Measurements from ENCODE around the gene TMEM184C.
A peak's percentile ranks its signal among the peaks of the same experiment; 100 is the strongest.

The TMEM184C gene

DNA sequence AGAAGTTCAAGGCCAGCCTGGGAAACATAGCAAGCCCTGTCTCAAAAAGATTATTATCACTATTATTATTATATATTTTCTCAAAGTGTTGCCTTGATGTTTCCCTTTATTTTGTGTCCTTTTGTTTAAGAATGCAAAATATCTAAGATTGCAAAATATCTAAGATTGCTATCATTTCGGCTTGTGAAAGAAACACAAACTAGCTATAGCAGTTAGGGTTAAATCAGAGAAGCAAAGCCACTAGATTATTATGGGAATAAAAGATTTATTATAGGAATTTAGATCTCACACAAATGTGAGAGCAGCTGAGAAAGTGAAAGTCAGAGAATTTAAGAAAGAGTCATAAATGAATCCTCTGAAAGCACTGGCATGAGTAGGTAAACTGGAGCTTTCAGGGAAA, 18.0 kb upstream of the TMEM184C start:
- DNase-seq (ENCODE audit: low read depth, low spot score), result no peak

- DNase-seq (ENCODE audit: low read depth, low spot score), result peak; percentile 55
Observed at GRCh38 chr4:147599769-147600168, 17.4 kb upstream of the TMEM184C start.

GRCh38 chr4:147605499-147605898, 11.7 kb upstream of the TMEM184C start:
- no peak for DNase-seq (ENCODE audit: low read depth, low spot score)

DNA sequence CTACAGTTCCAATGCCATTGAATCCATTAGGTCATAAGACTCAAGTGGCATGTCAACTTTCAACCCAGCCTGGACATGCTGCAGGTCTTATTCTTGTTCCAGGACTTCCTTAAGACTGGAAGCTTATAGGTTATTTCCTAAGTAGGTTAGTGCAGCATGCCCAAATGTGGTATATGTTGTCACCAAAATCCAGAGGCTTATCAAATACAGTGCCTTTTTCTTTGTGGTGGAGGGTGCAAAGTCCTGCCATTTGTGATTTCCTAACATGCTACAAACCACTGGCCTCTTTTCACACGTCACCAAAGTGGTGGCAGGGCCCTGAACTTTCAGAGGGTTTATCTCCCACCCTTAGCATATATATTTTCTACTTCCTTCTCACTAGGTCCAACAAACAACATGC, 9.7 kb upstream of the TMEM184C start:
- DNase-seq (ENCODE audit: low read depth, low spot score), result no peak

- DNase-seq (ENCODE audit: low read depth, low spot score), result no peak
Observed at GRCh38 chr4:147610686-147611085, 6.5 kb upstream of the TMEM184C start.

DNA sequence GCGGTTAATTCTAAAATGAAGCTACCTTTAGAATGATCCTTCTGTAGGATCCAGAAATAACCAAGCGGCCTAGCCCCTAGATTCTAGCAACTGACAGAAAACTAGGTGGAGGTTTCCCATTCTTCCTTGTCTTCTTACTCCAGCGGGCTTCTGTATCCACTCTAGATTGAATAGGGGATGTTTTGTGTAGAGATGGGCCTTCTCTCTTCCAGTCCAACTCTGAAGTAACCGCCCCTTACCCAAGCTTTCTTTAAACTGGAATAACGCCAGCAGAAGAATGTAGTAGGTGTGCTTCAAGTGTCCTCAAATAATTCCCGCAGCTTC, 386 bp upstream of the TMEM184C start:
- no peak for DNase-seq (ENCODE audit: low read depth, low spot score)

DNA sequence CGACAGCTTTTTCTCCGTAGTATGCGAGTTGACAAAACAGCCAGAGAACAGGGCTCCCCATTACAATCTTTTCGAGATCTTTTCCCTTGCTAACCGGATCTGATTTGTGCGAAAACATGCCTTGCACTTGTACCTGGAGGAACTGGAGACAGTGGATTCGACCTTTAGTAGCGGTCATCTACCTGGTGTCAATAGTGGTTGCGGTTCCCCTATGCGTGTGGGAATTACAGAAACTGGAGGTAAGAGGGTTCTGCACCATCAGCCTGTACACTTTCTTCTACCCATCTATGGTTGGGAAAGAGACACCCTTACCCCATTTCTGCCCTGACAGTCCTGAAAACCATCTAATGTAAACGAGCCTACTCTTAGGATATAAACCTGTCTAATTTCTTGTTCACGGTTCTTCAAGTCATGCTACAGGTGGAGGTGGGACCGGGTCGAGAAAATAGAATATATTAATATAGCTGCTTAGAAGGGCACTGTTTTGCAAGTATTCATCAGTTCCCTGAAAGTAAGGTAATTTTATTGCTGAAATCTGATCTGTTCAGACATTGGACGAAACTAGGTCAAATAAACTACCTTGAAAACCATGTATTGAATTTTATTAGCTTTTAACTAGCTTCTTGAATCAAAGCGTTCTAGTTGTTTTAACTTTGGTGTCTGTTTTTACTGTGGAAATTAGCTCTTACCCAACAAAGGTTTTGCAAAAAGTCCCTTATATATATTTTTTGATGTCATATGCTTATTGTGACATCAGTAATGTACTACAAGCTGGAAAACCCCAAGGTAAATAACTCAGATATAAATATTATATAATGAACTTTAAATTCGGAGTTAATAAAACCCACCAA, 869 bp downstream of the TMEM184C start:
- no peak for DNase-seq (ENCODE audit: low read depth, low spot score)

DNA sequence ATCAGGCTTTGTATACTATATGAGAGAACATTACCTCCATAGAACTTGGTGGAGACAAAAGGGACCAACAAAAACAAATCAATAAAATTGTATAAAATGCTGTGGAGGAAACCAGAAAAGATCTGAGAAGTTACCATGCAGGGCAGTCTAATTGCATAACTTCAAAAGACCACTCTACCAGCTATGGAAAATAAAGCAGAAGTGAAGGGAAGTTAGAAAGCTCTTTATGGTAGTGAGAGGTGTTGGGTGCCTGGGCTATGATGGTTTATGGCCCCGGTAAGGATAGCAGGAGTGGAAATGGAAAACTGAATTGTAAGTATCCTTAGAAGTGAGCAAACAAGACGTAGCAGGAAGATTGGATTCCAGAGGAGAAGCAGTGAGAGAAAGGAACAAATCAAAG, 3.1 kb downstream of the TMEM184C start:
- no peak for DNase-seq (ENCODE audit: low read depth, low spot score)

DNA sequence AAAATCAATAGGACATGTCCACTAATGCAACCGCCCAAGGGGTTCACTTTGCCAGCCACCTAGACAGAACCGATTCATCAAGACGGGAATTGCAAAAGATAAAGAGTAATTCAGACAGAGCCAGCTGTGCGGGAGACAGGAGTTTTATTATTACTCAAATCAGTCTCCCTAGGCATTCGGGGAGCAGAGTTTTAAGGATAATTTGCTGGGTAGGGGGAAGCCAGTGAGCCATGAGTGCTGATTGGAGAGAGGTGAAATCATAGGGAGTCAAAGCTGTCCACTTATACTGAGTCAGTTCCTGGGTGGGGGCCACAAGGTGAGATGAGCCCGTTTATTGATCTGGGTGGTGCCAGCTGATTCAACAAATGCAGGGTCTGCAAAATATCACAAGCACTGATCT, 8.5 kb downstream of the TMEM184C start:
- DNase-seq (ENCODE audit: low read depth, low spot score), result no peak

- no peak for DNase-seq (ENCODE audit: low read depth, low spot score)
Observed at GRCh38 chr4:147626903-147627302, 9.7 kb downstream of the TMEM184C start.

- no peak for DNase-seq (ENCODE audit: low read depth, low spot score)
Observed at GRCh38 chr4:147628415-147628814, 11.2 kb downstream of the TMEM184C start.

- DNase-seq (ENCODE audit: low read depth, low spot score), result no peak
Observed at GRCh38 chr4:147629783-147630730, 12.9 kb downstream of the TMEM184C start.

- DNase-seq (ENCODE audit: low read depth, low spot score), result peak; percentile 61
Observed at GRCh38 chr4:147633113-147633512, 15.9 kb downstream of the TMEM184C start.

- no peak for DNase-seq (ENCODE audit: low read depth, low spot score)
Observed at GRCh38 chr4:147633643-147634042, 16.4 kb downstream of the TMEM184C start.

DNA sequence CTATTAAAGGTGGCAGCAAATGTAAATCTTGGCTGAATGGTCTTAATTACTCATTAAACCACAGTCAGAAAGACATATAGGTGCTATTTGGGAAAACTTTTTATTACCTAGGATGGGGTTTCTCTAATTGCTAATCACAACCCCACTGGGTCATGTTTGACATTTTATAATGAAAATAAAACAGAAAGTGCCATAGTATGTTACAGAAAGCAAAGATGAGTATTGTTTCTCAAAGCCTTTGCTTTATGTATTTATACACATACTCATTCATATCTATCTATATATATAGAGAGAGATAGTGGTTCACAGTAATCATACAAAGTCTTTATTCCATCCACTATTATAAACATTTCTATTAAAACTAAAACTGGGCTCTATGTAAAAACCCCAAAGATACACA, 18.2 kb downstream of the TMEM184C start:
- no peak for DNase-seq (ENCODE audit: low read depth, low spot score)

DNA sequence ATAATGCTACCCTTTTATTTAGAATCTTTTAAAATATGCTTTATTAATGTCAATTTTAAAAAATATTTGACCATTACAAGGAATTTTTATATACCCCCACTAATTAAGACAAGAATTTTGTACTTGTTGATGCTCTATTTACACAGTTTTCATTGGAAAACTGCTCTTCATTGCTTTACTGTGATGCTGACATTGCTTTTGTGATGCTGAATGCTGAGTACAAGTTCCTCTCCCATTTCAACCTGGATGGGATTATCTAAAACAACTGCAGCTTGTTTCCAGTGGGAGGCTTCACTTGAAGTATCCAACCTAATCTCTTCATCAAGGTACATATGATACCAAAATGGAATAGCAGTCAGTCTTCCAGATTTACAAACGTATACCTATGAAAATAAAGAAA, 21.2 kb downstream of the TMEM184C start:
- DNase-seq (ENCODE audit: low read depth, low spot score), result no peak

DNA sequence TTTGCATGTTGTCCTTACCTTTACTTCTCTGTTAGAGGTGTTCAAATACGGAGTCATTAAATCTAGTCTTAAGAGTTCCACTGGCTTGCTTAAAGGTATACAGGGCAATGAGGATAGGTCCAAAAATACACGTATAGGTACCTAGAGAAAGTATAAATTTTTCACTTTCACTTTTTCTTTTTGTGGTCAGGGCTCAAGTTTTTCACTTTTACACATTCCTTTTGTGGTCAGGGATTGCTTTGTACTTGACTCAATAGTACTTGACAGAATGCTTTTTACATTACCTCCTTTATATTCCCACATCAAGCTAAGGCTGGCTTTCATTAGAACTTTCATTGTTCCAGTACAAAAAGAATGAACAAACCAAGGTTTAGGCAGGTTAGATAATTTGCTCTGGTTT, 21.7 kb downstream of the TMEM184C start:
- peak; percentile 59 for DNase-seq (ENCODE audit: low read depth, low spot score)

DNA sequence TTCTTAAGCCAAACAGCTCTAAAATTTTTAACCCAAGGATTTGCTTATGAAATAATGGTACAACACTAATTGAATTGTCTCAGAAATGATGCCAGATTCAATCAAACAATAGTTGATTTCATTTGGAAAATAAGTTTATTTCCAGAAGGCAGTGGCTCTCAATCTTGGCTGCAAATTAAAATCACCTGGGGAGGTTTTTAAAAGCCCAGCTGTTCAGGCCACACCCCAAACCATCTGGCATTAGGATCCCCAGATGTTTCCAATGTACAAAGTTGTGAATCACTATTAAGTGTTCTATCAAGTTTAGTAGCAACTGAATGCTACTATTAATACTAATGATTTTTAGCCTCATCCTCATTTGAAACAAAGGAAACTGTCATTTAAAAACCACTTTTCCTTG, 22.2 kb downstream of the TMEM184C start:
- DNase-seq (ENCODE audit: low read depth, low spot score), result no peak

DNA sequence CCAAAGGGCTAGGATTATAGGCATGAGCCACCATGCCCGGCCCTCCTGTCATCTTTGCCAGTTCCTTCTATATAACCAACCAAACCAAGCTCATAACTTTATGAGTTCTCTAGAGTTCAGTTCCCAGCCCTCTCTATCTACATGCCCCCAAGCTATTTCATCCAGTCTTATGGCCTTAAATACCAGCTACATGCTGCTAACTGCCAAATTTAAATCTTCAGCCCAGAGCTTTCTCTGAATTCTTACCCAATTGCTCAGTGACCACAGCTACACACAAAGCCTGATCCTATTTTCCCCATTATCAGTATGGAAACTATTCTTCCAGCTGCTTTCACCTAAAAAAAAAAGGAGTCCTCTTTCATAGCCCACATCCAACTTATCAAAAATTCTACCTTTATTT, 23.1 kb downstream of the TMEM184C start:
- peak; percentile 81 for DNase-seq (ENCODE audit: low read depth, low spot score)

- DNase-seq (ENCODE audit: low read depth, low spot score), result no peak
Observed at GRCh38 chr4:147643616-147644015, 26.4 kb downstream of the TMEM184C start.

DNA sequence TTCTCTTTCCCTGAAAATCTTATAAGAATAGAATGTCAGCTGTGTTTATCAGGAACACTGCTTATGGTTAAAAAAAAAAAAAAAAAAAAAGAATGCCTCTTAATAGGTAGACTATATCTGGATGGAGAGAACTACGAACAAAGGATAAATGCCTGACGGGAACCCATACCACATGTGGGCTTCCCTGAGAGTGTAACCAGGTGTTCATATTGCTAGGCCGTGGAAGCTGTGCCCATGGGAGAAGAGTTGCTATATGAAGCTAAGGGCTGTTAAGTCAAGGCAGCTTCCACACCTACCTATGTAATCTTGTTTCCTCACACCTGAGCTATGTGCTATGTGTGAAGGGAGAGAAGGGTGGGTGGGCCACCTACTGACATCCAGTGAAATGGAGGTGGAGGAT, 27.3 kb downstream of the TMEM184C start:
- DNase-seq (ENCODE audit: low read depth, low spot score), result no peak

- DNase-seq (ENCODE audit: low read depth, low spot score), result no peak
Observed at GRCh38 chr4:147645099-147645498, 27.9 kb downstream of the TMEM184C start.

GRCh38 chr4:147648656-147649055, 31.5 kb downstream of the TMEM184C start:
- DNase-seq (ENCODE audit: low read depth, low spot score), result no peak

Measured in astrocyte of the hippocampus (primary cell).